ENCODE data around the gene UBE2E3.
"Not testable (repeated sequence)": the region's sequence is repeated elsewhere in the genome, so short reads cannot be mapped to it uniquely, and the experiment has no call there.

UBE2E3 gene

GRCh38 chr2:181036445-181036844, 56.0 kb downstream of the UBE2E3 start:
- no peak for DNase-seq (ENCODE audit: low read depth)

GRCh38 chr2:181036848-181037603, 56.6 kb downstream of the UBE2E3 start:
- peak; percentile 85 for DNase-seq (ENCODE audit: low read depth)

- peak; percentile 49 for DNase-seq (ENCODE audit: low read depth)
Observed at GRCh38 chr2:181037922-181038321, 57.5 kb downstream of the UBE2E3 start.

GRCh38 chr2:181038796-181039195, 58.4 kb downstream of the UBE2E3 start:
- DNase-seq (ENCODE audit: low read depth) = peak; percentile 34

GRCh38 chr2:181040839-181041238, 60.4 kb downstream of the UBE2E3 start:
- DNase-seq (ENCODE audit: low read depth) = not testable (repeated sequence)

- no peak for DNase-seq (ENCODE audit: low read depth)
Observed at GRCh38 chr2:181041661-181042060, 61.3 kb downstream of the UBE2E3 start.

GRCh38 chr2:181042706-181043105, 62.3 kb downstream of the UBE2E3 start:
- DNase-seq (ENCODE audit: low read depth) = no peak

- no peak for DNase-seq (ENCODE audit: low read depth)
Observed at GRCh38 chr2:181046833-181047232, 66.4 kb downstream of the UBE2E3 start.

GRCh38 chr2:181047829-181048228, 67.4 kb downstream of the UBE2E3 start:
- DNase-seq (ENCODE audit: low read depth) = no peak

- DNase-seq (ENCODE audit: low read depth) = no peak
Observed at GRCh38 chr2:181051861-181052522, 71.6 kb downstream of the UBE2E3 start.

- DNase-seq (ENCODE audit: low read depth) = no peak
Observed at GRCh38 chr2:181052523-181052891, 72.1 kb downstream of the UBE2E3 start.

- DNase-seq (ENCODE audit: low read depth) = no peak
Observed at GRCh38 chr2:181054256-181054655, 73.9 kb downstream of the UBE2E3 start.

- DNase-seq (ENCODE audit: low read depth) = peak; percentile 26
Observed at GRCh38 chr2:181054843-181055242, 74.4 kb downstream of the UBE2E3 start.

- DNase-seq (ENCODE audit: low read depth) = peak; percentile 28
Observed at GRCh38 chr2:181058378-181059269, 78.2 kb downstream of the UBE2E3 start.

GRCh38 chr2:181063696-181064095, 83.3 kb downstream of the UBE2E3 start:
- no peak for DNase-seq (ENCODE audit: low read depth)

- DNase-seq (ENCODE audit: low read depth) = no peak
Observed at GRCh38 chr2:181065458-181065857, 85.1 kb downstream of the UBE2E3 start.

- DNase-seq (ENCODE audit: low read depth) = no peak
Observed at GRCh38 chr2:181066333-181066732, 85.9 kb downstream of the UBE2E3 start.

GRCh38 chr2:181070119-181070835, 89.9 kb downstream of the UBE2E3 start:
- peak; percentile 71 for DNase-seq (ENCODE audit: low read depth)

- DNase-seq (ENCODE audit: low read depth) = no peak
Observed at GRCh38 chr2:181070836-181071200, 90.4 kb downstream of the UBE2E3 start.

- DNase-seq (ENCODE audit: low read depth) = peak; percentile 46
Observed at GRCh38 chr2:181072486-181073235, 92.3 kb downstream of the UBE2E3 start.

- DNase-seq (ENCODE audit: low read depth) = peak; percentile 62
Observed at GRCh38 chr2:181073896-181074295, 93.5 kb downstream of the UBE2E3 start.

All from EH (cell line).